PFSK-1 (cell line): Measurements from ENCODE around the gene KDM6A.

ENCODE experiments used
- FOXP2 ChIP-seq: optimal IDR thresholded peaks from 2 replicates; pipeline ENCODE3; 2011; ENCODE audit warnings: borderline replicate concordance, control low read depth, inconsistent platforms; ENCODE audit not compliant: insufficient read depth; ENCODE audit errors: extremely low read length, extremely low read depth
- POLR2AphosphoS5 ChIP-seq: IDR thresholded peaks from 2 replicates; pipeline ENCODE4 v1.6.1; 2012; ENCODE audit warnings: low read depth, mild to moderate bottlenecking, control low read depth, low read length, moderate library complexity
- REST ChIP-seq, 2 experiments: IDR thresholded peaks; 2 replicates each; pipeline versions ENCODE4 v1.6.1 to v1.8.0; 2011 to 2012; ENCODE audit warnings: low read depth in 2 of 2, low read length in 2 of 2, control low read depth in 1 of 2, inconsistent platforms in 1 of 2, mild to moderate bottlenecking in 1 of 2, moderate library complexity in 1 of 2; ENCODE audit not compliant: insufficient read depth in 1 of 2
- SIN3A ChIP-seq: IDR thresholded peaks from 2 replicates; pipeline ENCODE4 v1.6.1; 2012; ENCODE audit warnings: mild to moderate bottlenecking, low read length, moderate library complexity, borderline replicate concordance; ENCODE audit not compliant: insufficient read depth
- TAF1 ChIP-seq: IDR thresholded peaks from 2 replicates; pipeline ENCODE4 v1.6.1; 2012; ENCODE audit warnings: low read length, control low read depth, borderline replicate concordance; ENCODE audit not compliant: insufficient read depth

GRCh38 chrX:44843753-44844152 lies 29.2 kb upstream of the KDM6A start, which contains the start of gene DUSP21:
- no peak for TF ChIP-seq FOXP2
- no peak for TF ChIP-seq SIN3A
- TF ChIP-seq POLR2AphosphoS5 = no peak
- no peak for TF ChIP-seq REST (IDR thresholded peaks at IDR 0.05; ENCODE audit: insufficient read depth in 1 of 2, low read depth in 2 of 2, low read length in 2 of 2)
- TF ChIP-seq TAF1 = no peak
